Measurements from ENCODE around the gene TUBA1A.

- TF ChIP-seq SIN3A (IDR thresholded peaks at IDR 0.05; ENCODE audit: low read depth) = no peak
- no peak for TF ChIP-seq POLR2A (IDR thresholded peaks at IDR 0.05; ENCODE audit: borderline replicate concordance, extremely low read depth, insufficient read depth, insufficient read length)
- TF ChIP-seq REST (IDR thresholded peaks at IDR 0.05; ENCODE audit: low read depth) = no peak
- no peak for TF ChIP-seq MAX (IDR thresholded peaks at IDR 0.05)
- no peak for TF ChIP-seq CTCF (IDR thresholded peaks at IDR 0.05 in 2 of 3, conservative IDR thresholded peaks at IDR 0.05 in 1 of 3; ENCODE audit: borderline replicate concordance in 1 of 3, insufficient read depth in 1 of 3, low read depth in 2 of 3, low read length in 2 of 3)
- no peak for TF ChIP-seq RAD21 (IDR thresholded peaks at IDR 0.05; ENCODE audit: low read depth)
- TF ChIP-seq POLR2AphosphoS5 (IDR thresholded peaks at IDR 0.05; ENCODE audit: low read depth, low read length) = no peak
- TF ChIP-seq EZH2phosphoT487 (IDR thresholded peaks at IDR 0.05; ENCODE audit: borderline replicate concordance) = no peak
- no peak for TF ChIP-seq TCF7L2 (IDR thresholded peaks at IDR 0.05; ENCODE audit: borderline replicate concordance, extremely low read depth, insufficient read depth, insufficient read length)
- TF ChIP-seq EGR1 (IDR thresholded peaks at IDR 0.05; ENCODE audit: low read depth) = no peak
- TF ChIP-seq SRF (IDR thresholded peaks at IDR 0.05; ENCODE audit: low read depth) = no peak
- TF ChIP-seq ZNF274 (IDR thresholded peaks at IDR 0.05; ENCODE audit: low read depth, low read length) = no peak
- no peak for TF ChIP-seq SP1 (IDR thresholded peaks at IDR 0.05; ENCODE audit: low read depth)
- no peak for TF ChIP-seq ZBTB33 (IDR thresholded peaks at IDR 0.05; ENCODE audit: extremely low read depth, insufficient replicate concordance, low read length)
These were observed 45.1 kb upstream of the TUBA1A start for GRCh38 chr12:49233842-49234526.

All from HCT116 (cell line).